Aorta (tissue), 5 donors: ENCODE data around the gene LRP5. TPM values are rescaled to one million over a fixed set of nuclear protein-coding genes. Genes with fewer than 3 reads are reported as not detected.

Source experiments
- ATAC-seq: fragments of 200-7000 bp; cut with Tn5 transposase; one replicate; pipeline ENCODE4 v1.9.1; 2022; ENCODE audit warnings: moderate library complexity; ENCODE audit not compliant: low FRiP score
- DNase-seq, 2 donors: peaks; one replicate each; pipeline ENCODE4 v3.0.0-alpha.2; 2020
- H3K27ac ChIP-seq, 2 donors: one replicate each; pipeline ENCODE4 v1.5.1; 2013; ENCODE audit warnings: low read length in 2 of 2, mild to moderate bottlenecking in 2 of 2, moderate library complexity in 2 of 2, control low read depth in 1 of 2, inconsistent platforms in 1 of 2, low read depth in 1 of 2
- H3K27me3 ChIP-seq, 2 donors: one replicate each; pipeline ENCODE4 v1.6.1; 2013; ENCODE audit warnings: control low read depth in 1 of 2, low read length in 1 of 2, mild to moderate bottlenecking in 1 of 2, moderate library complexity in 1 of 2; ENCODE audit not compliant: insufficient read depth in 2 of 2, control insufficient read depth in 1 of 2
- H3K36me3 ChIP-seq, 2 donors: one replicate each; pipeline ENCODE4 v1.6.1; 2013; ENCODE audit warnings: control low read depth in 1 of 2, low read length in 1 of 2, mild to moderate bottlenecking in 1 of 2; ENCODE audit not compliant: insufficient read depth in 2 of 2, control insufficient read depth in 1 of 2
- H3K4me1 ChIP-seq, 2 donors: one replicate each; pipeline ENCODE4 v1.6.1; 2013; ENCODE audit warnings: low read length in 2 of 2, control low read depth in 1 of 2, mild to moderate bottlenecking in 1 of 2, moderate library complexity in 1 of 2; ENCODE audit not compliant: insufficient read depth in 2 of 2, control insufficient read depth in 1 of 2
- H3K4me3 ChIP-seq, 2 donors: one replicate each; pipeline ENCODE4 v1.5.1; 2013; ENCODE audit warnings: low read length in 2 of 2, control low read depth in 1 of 2, mild to moderate bottlenecking in 1 of 2
- H3K9me3 ChIP-seq: one replicate; pipeline ENCODE4 v1.6.1; 2013; ENCODE audit warnings: mild to moderate bottlenecking, low read length; ENCODE audit not compliant: control insufficient read depth
- WGBS, 2 donors: extraction: QIAGEN DNeasy Blood & Tissue Kit; methylation state at CpG; one replicate each; pipeline ENCODE4 v1.1.7; 2013; 5-methylcytosine and 5-hydroxymethylcytosine counted together
- intact Hi-C, 2 donors: fragments of 100-400 bp; cut with DNase I; formaldehyde crosslinking; loops; one replicate each; pipeline versions ENCODE4 v1.14.2 to v1.15.0; 2022
- polyA plus RNA-seq, 2 donors: library from polyadenylated mRNA; stranded (reverse); fragments of 200-250 nt; gene quantifications; one replicate each; pipeline ENCODE4 v1.2.3, GENCODE V29; 2013
- total RNA-seq, 2 donors: library from RNA; stranded (reverse); fragmentation: NEBNext Ultra II Directional; extraction: Animal tissue kit (Norgen Biotek cat#: 25700); gene quantifications; one replicate each; pipeline ENCODE4 v1.2.1, GENCODE V29; 2021
- donor health status: healthy with polysubstance abuse.
- donor health status: Bipolar disorder and iron deficiency.
- donor health status: DM: no; HTN: no; CAD: no.
- donor health status: DM: no; HTN: no; CAD: no.
- donor health status: DM: yes; HTN: yes; CAD: no.

The LRP5 gene
- total and polyA plus RNA-seq, 4 donors, result 23.9 to 103 (median 69.5) TPM

DNA sequence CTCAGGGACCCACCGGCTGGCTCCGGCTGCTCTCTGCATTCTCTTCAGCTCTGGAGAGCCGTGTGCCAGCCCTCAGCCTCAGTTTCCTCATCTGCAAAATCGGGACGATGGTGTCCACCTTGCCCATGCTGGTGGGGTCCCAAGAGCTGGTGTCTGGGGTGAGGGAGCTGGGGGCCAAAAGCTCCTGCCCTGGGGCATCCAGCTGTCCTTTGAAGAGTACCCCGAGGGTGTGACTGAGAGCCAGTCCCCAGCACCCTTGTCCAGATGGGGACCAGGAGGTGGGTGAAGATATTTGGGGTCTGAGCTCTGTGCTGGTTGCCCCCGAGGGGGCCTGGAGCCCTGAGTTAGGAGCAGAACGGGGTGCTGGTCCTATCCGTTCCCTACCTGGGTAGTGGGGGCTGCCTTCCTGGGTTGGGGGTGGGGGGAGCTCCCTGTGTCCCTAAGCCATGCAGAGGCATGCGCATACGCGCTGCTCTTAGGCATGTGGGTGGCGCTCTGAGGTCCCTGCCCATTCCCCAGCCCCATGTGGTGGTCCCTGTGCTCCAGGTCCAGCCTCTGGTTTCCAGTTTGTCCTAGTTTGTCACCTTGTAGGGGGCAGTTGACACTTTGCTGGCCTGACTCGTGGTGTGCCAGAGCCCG, 4.9 kb downstream of the LRP5 start:
- 71 to 73% methylated on average over 15 of the region's 15 CpGs for WGBS, 2 donors
- DNase-seq (no peak), ATAC-seq (no peak)
- no peaks in the 10 kb centered on the region for H3K4me1 ChIP-seq
- H3K27me3 ChIP-seq, result no peaks in the 10 kb centered on the region
- H3K36me3 ChIP-seq, result no peaks in the 10 kb centered on the region
- no peaks in the 10 kb centered on the region for H3K9me3 ChIP-seq
- H3K4me3 ChIP-seq, result no peak overlapping the region
- intact Hi-C loops, result no loop called here
- no peak overlapping the region for H3K27ac ChIP-seq

DNA sequence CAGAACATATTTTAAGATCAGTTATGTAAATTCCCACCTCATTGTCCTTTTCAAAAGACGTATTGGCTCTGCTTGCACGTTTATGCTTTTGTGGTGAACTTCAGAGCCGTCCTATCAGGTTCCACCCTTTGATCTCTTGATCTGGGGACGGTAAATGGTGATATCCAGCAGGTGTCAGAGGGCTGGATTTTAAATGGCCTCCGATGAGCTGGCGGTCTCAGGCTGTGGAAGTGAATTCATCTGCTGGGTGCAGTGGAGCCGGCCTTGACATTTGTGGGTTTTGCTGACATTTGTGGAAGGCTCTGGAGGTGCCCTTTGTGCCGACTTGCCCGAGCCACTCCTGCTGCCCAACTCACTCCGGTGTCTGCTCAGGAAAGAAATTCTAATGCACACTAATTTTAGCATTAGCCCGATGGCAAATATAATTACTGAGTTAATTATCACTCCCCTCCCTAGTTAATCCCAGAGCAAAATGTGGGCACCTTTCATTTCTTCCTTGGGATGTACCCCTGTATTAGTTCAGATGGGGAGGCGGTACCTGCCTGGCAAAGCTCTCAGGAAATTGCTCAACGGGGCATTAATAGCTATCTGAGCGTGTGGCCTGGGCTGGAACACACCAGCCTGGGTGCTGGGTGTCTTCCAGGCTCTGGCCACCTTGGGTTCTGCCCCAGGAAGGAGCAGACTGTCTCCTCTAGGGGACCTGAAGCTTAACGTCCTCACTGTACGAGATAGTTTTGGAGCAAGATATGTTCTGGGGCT, 9.1 kb downstream of the LRP5 start:
- ATAC-seq (no peak), DNase-seq (no peak)
- no peaks in the 10 kb centered on the region for H3K9me3 ChIP-seq
- H3K4me1 ChIP-seq, result no peaks in the 10 kb centered on the region
- intact Hi-C loops, result no loop called here
- peak overlapping the region in 1 of 2 donors; percentile 62 for H3K27ac ChIP-seq
- WGBS, 2 donors, result 61% methylated on average over 16 of the region's 16 CpGs
- H3K36me3 ChIP-seq, result no peaks in the 10 kb centered on the region
- H3K4me3 ChIP-seq, result no peak overlapping the region
- no peaks in the 10 kb centered on the region for H3K27me3 ChIP-seq

DNA sequence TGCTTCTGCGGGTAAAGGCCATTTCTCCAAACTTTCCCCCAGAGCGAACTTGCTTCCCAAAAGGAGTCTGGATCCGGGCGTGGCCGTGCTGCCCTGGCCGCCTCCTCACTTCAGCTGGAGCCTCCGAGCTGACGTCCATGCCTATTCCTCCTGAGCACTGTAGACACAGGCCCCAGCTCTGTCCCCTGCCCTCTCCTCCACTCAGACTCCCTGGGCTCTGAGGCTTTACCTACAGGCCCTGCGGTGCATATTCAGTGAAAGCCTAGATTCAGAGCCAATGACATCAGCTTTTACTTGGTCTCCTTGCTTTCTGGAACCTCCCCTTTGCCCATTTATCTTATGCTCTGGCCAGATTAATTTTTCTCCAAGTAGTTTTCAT, 9.7 kb downstream of the LRP5 start:
- WGBS, 2 donors, result 27 to 30% methylated on average over 9 of the region's 9 CpGs
- H3K4me3 ChIP-seq, result no peak overlapping the region
- DNase-seq (no peak), ATAC-seq (no peak)
- intact Hi-C loops, result no loop called here
- H3K9me3 ChIP-seq, result no peaks in the 10 kb centered on the region
- H3K4me1 ChIP-seq, result no peaks in the 10 kb centered on the region
- no peaks in the 10 kb centered on the region for H3K36me3 ChIP-seq
- no peaks in the 10 kb centered on the region for H3K27me3 ChIP-seq
- H3K27ac ChIP-seq, result peak overlapping the region in 1 of 2 donors; percentile 62

DNA sequence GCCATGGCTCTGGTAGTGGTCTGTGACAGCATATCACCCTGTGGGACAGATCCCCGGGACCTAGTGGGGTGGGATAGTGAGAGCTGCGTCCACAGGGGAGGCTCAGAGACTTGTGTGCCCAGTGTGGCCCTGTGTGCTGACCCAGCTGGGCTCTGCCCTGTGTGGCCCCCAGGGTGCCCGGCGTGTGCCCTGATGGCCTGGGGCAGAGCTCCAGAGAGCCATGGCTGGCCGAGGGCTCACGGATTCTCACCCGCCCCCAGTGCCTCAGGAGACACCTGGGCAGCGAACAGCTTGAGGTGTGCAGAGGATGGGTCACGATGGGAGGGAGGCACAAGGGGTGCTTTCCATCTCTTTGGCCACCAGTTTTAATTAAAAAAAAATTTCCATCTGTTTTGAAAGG, 11.8 kb downstream of the LRP5 start:
- WGBS, 2 donors, result 88 to 92% methylated on average over 9 of the region's 9 CpGs
- intact Hi-C loops, result no loop called here

DNA sequence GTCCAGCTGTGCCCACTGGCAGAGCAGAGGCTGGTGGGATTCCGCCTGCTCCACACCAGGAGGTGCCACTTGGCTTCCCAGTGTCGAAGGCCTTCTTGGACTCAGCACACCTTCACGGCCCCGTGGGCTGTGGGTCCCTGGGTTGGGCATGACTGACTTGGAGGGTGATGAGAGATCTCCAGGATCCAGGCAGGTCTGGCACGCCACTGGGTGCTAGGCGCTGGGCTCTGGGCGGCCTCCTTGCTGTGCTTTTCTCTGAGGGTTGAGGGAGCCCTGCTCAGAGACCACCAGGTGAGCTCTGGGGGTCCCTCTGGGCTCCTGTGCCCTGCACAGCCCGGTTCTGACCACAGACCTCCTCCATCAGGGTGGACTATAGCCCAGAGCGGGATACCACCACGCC, 12.3 kb downstream of the LRP5 start:
- intact Hi-C loops, result no loop called here
- Histone ChIP-seq H3K9me3 (no peaks in the 10 kb centered on the region), H3K27me3 (no peaks in the 10 kb centered on the region), H3K27ac (no peak overlapping the region), H3K4me3 (no peak overlapping the region), H3K4me1 (peaks cover 0 to 6% of the 10 kb centered on the region in 2 donors), H3K36me3 (no peaks in the 10 kb centered on the region)
- DNase-seq (no peak), ATAC-seq (no peak)
- WGBS, 2 donors, result 90 to 92% methylated on average over 10 of the region's 10 CpGs

More for the DNA sequence above, 11.8 kb downstream of the LRP5 start:
- no peak for DNase-seq
- no peak for ATAC-seq
- Histone ChIP-seq H3K4me3 (no peak overlapping the region), H3K9me3 (no peaks in the 10 kb centered on the region), H3K4me1 (peaks cover 0 to 6% of the 10 kb centered on the region in 2 donors), H3K36me3 (no peaks in the 10 kb centered on the region), H3K27me3 (no peaks in the 10 kb centered on the region), H3K27ac (no peak overlapping the region)

DNA sequence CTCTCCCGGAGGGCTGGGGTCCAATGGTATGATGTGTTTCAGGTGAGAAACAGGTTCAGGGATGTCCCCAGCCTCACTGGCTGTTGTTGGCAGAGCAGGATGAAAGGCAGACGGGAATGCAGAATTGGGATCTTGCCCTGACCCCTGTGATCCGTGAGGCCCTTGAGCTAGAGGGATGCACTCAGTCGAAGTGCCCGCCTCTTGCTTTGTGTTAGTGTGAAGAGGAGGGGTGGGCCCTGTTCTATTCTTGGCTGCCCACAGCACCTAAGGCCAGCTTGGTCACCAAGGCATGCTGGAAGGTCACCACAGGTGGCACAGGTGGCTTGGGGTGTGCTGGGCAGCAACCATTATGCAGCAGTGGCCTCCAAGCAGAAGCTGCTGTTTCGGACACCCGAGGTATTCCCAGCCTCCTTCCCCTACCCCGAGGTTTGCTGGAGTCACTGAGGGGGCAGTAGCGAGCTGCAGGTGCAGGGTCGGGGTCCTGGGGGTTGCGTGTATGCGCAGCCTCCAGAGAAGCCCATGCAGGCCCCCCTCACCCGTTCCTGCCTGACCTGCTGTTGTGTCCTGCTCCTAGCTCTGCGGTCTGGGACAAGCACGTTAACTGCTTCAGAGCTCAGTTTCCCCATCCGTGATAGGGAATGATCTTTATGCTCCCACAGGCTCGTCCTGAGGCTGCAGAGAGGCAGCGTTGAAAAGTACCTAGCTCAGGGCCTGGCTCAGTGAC, 13.0 kb downstream of the LRP5 start:
- 76 to 81% methylated on average over 18 of the region's 18 CpGs for WGBS, 2 donors
- Histone ChIP-seq H3K4me1 (peaks cover 2 to 6% of the 10 kb centered on the region in 2 donors), H3K27ac (no peak overlapping the region), H3K4me3 (no peak overlapping the region), H3K36me3 (no peaks in the 10 kb centered on the region), H3K9me3 (no peaks in the 10 kb centered on the region), H3K27me3 (no peaks in the 10 kb centered on the region)
- DNase-seq (no peak), ATAC-seq (no peak)
- intact Hi-C loops, result no loop called here

DNA sequence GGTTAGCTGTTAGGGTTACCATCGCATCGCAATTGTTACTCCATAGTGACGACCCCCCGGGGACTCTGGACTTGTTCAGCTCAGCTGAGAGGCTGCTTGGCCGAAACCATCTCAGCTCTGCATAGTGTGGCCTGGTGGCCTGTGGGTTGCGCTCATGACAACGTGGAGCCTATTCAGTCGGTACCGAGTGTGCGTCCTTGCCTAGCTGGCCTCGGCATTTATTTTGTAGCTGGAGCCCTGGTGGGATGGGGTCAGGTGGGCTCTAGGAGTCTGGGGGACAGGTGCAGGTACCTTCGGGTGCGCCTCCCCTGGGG, 13.5 kb downstream of the LRP5 start:
- H3K27me3 ChIP-seq, result no peaks in the 10 kb centered on the region
- H3K9me3 ChIP-seq, result no peaks in the 10 kb centered on the region
- H3K27ac ChIP-seq, result no peak overlapping the region
- no peaks in the 10 kb centered on the region for H3K36me3 ChIP-seq
- H3K4me3 ChIP-seq, result no peak overlapping the region
- ATAC-seq (no peak), DNase-seq (no peak)
- intact Hi-C loops, result no loop called here
- H3K4me1 ChIP-seq, result peaks cover 4 to 6% of the 10 kb centered on the region in 2 donors
- WGBS, 2 donors, result 81 to 89% methylated on average over 13 of the region's 13 CpGs

DNA sequence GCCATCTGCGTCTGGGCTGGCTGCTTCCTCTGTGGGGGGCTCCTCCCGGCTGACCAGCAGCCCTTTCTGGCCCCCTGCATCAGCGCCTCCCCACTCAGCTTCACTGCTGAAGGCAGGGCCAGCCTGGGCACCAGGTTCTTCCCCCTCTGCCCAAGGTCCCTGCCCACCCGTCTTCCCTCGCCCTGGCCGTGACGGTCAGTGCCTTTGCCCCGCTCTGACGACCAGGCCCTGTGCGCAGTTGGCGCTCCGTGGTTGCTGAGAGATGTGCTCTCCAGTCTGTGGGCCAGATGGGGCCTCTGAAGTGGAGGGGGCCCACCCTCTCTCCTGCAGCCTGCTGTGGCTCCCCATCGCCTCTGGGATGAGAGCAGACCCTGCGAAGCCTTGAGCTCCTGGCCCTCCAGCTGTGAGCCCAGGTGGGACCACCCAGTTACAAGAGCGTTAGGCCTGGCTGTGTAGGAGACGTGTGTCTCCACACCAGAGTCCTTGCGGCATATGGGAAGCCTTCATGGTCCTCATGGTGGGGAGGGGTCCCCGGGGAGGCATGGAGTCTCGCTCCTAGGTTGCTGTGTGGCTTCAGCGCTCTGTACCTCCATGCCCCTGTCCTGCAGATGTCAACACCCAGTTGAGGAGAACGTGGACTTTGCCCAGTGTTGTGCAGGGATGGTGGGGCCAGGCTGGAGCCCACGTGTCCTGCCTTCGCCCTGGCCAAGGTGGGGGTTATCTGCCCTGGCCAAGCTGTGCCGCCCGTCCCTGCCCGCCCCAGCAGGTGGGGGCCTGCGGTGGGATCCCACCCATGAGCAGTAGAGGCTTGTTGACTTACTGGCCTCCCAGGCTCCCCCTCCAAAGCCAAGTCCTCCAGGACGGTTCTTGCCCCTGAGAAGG, 14.2 kb downstream of the LRP5 start:
- no peak for ATAC-seq
- DNase-seq, result no peak
- no peaks in the 10 kb centered on the region for H3K27me3 ChIP-seq
- intact Hi-C loops, result no loop called here
- 91% methylated on average over 28 of the region's 28 CpGs for WGBS, 2 donors
- no peak overlapping the region for H3K4me3 ChIP-seq
- no peaks in the 10 kb centered on the region for H3K36me3 ChIP-seq
- no peaks in the 10 kb centered on the region for H3K9me3 ChIP-seq
- H3K27ac ChIP-seq, result no peak overlapping the region
- peaks cover 4 to 6% of the 10 kb centered on the region in 2 donors for H3K4me1 ChIP-seq
